H1 (cell line): ENCODE data around the gene PATJ.

ENCODE experiments used
- ATF2 ChIP-seq: IDR thresholded peaks from 2 replicates; pipeline ENCODE4 v1.6.1; 2012; ENCODE audit warnings: low read length, inconsistent platforms
- CTCF ChIP-seq, 3 experiments: IDR thresholded peaks; 1 replicate in 2 of 3; 2 replicates in 1 of 3; pipeline versions ENCODE4 v1.5.1 to v1.6.1; 2011; ENCODE audit warnings: low read length in 3 of 3, mild to moderate bottlenecking in 3 of 3, inconsistent platforms in 2 of 3, low read depth in 1 of 3, moderate library complexity in 1 of 3; ENCODE audit not compliant: insufficient read depth in 1 of 3; ENCODE audit errors: control extremely low read depth in 1 of 3
- EP300 ChIP-seq, 2 experiments: IDR thresholded peaks; 1 replicate in 1 of 2; 2 replicates in 1 of 2; pipeline ENCODE4 v1.6.1; 2011 to 2012; ENCODE audit warnings: low read depth in 2 of 2, low read length in 2 of 2, mild to moderate bottlenecking in 2 of 2, borderline replicate concordance in 1 of 2, inconsistent platforms in 1 of 2, moderate library complexity in 1 of 2
- EZH2 ChIP-seq: fragments of 200-600 bp; sonication (generic); IDR thresholded peaks from 2 replicates; pipeline ENCODE4 v1.7.1; 2012; ENCODE audit warnings: low read depth, mild to moderate bottlenecking, moderate library complexity, low read length, inconsistent platforms; ENCODE audit not compliant: severe bottlenecking
- JUN ChIP-seq: IDR thresholded peaks from 2 replicates; pipeline ENCODE4 v1.6.1; 2011; ENCODE audit warnings: low read depth, mild to moderate bottlenecking, improper control_type of control experiment, low read length
- NANOG ChIP-seq: IDR thresholded peaks from 2 replicates; pipeline ENCODE4 v1.6.1; 2011; ENCODE audit warnings: low read length, low read depth, mild to moderate bottlenecking, inconsistent platforms; ENCODE audit not compliant: insufficient read depth, poor library complexity, severe bottlenecking
- POLR2A ChIP-seq, 2 experiments: IDR thresholded peaks; 1 replicate in 1 of 2; 2 replicates in 1 of 2; pipeline ENCODE4 v1.6.1; 2011; ENCODE audit warnings: low read depth in 2 of 2, low read length in 2 of 2, mild to moderate bottlenecking in 2 of 2; ENCODE audit errors: control extremely low read depth in 1 of 2
- YY1 ChIP-seq: IDR thresholded peaks from 2 replicates; pipeline ENCODE4 v1.6.1; 2011; ENCODE audit warnings: low read depth, mild to moderate bottlenecking, low read length
- TF ChIP-seq, protein P1 (sequence below): IDR thresholded peaks from 2 replicates; pipeline ENCODE4 v1.6.1; 2011; ENCODE audit warnings: low read length, improper control_type of control experiment

- TF ChIP-seq POLR2A (IDR thresholded peaks at IDR 0.05; ENCODE audit: control extremely low read depth in 1 of 2, low read depth in 2 of 2, low read length in 2 of 2) (no peak), CTCF (IDR thresholded peaks at IDR 0.05; ENCODE audit: control extremely low read depth in 1 of 3, insufficient read depth in 1 of 3, low read depth in 1 of 3, low read length in 3 of 3) (no peak), ATF2 (no peak), YY1 (no peak), EZH2 (no peak), EP300 (IDR thresholded peaks at IDR 0.05; ENCODE audit: borderline replicate concordance in 1 of 2, low read depth in 2 of 2, low read length in 2 of 2) (no peak), JUN (no peak), NANOG (no peak)
- TF ChIP-seq, protein P1, sequence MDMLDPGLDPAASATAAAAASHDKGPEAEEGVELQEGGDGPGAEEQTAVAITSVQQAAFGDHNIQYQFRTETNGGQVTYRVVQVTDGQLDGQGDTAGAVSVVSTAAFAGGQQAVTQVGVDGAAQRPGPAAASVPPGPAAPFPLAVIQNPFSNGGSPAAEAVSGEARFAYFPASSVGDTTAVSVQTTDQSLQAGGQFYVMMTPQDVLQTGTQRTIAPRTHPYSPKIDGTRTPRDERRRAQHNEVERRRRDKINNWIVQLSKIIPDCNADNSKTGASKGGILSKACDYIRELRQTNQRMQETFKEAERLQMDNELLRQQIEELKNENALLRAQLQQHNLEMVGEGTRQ: no peak
Observed at GRCh38 chr1:61873994-61874393, 131.7 kb downstream of the PATJ start.
